Measurements from ENCODE around the gene MTF1. TPM values are rescaled to one million over a fixed set of nuclear protein-coding genes. Genes with fewer than 3 reads are reported as not detected.
A peak's percentile ranks its signal among the peaks of the same experiment; 100 is the strongest.

MTF1 gene
- total RNA-seq, 1 experiment from 2014 or later: 22.1 TPM

DNA sequence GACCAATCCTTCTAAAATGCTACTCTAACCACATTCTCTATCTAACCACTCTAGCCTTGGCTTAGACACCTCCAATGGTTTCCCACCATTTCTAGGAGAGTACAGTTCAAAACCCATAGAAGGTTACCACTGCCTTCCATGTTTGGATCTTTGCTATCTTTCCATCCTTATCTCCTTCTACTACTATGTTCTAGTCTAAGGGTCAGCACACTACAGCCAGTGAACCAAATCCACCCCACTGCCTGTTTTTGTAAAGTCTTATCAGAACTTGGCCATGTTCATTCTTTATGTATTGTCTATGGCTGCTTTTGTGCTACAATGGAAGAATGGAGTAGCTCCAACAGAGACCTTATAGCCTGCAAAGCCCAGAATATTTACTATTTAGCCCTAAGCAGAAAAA is 6.2 kb downstream of the MTF1 start:
- H4K20me1 ChIP-seq (ENCODE audit: insufficient read depth): 0 out of 2 replicates have a peak, but pooled peaks cover 3% of the 10 kb centered on the region
- no peaks in the 10 kb centered on the region for H3K27me3 ChIP-seq (ENCODE audit: insufficient read depth, low read depth)
- H3K9me3 ChIP-seq (ENCODE audit: insufficient read depth, low read depth): no peaks in the 10 kb centered on the region
- no peak overlapping the region for H3K4me3 ChIP-seq
- 0 out of 2 replicates have a peak overlapping the region, but pooled peaks have one; percentile 4 for H3K4me2 ChIP-seq
- no peak for DNase-seq
- H3K36me3 ChIP-seq (ENCODE audit: low read depth): peaks cover 27% of the 10 kb centered on the region
- peaks cover 33% of the 10 kb centered on the region for H3F3A ChIP-seq (ENCODE audit: insufficient read depth, low read depth)
- H3K79me2 ChIP-seq (ENCODE audit: low read depth): peaks cover 88% of the 10 kb centered on the region
- TF ChIP-seq CTCF (conservative IDR thresholded peaks at IDR 0.05) (no peak), EZH2 (IDR thresholded peaks at IDR 0.05; ENCODE audit: low read depth) (no peak)
- H3K27ac ChIP-seq: no peak overlapping the region
- ChIA-PET POLR2A (ENCODE audit: unreplicated experiment) (no interaction called here), CTCF (no interaction called here)
- H2AFZ ChIP-seq: no peak overlapping the region
- H3K9me2 ChIP-seq (ENCODE audit: insufficient read depth): no peaks in the 10 kb centered on the region
- BruUV-seq (replicated peaks): no TSS peak
- intact Hi-C loops (cut with micrococcal nuclease; ENCODE audit: unreplicated experiment): loop anchor here (10.0 kb wide), 1 partner anchor 378 kb away; the partner anchor contains the start of gene ZC3H12A
- peaks cover 53% of the 10 kb centered on the region for H3K4me1 ChIP-seq (replicated peaks; ENCODE audit: insufficient read depth)

GRCh38 chr1:37851782-37852210 is 7.6 kb downstream of the MTF1 start:
- Histone ChIP-seq H3K4me3 (0 out of 2 replicates have a peak overlapping the region, but pooled peaks have one; percentile 44), H3K4me2 (peak overlapping the region; percentile 96), H3K9me3 (ENCODE audit: insufficient read depth, low read depth) (no peaks in the 10 kb centered on the region), H3K36me3 (ENCODE audit: low read depth) (peaks cover 20% of the 10 kb centered on the region), H3K79me2 (ENCODE audit: low read depth) (peaks cover 88% of the 10 kb centered on the region), H4K20me1 (ENCODE audit: insufficient read depth) (no peaks in the 10 kb centered on the region), H3K27me3 (ENCODE audit: insufficient read depth, low read depth) (no peaks in the 10 kb centered on the region), H3K4me1 (replicated peaks; ENCODE audit: insufficient read depth) (peaks cover 46% of the 10 kb centered on the region), H3K9me2 (ENCODE audit: insufficient read depth) (no peaks in the 10 kb centered on the region), H3F3A (ENCODE audit: insufficient read depth, low read depth) (peaks cover 33% of the 10 kb centered on the region), H3K27ac (peak overlapping the region; percentile 97), H2AFZ (no peak overlapping the region)
- TF ChIP-seq EZH2 (IDR thresholded peaks at IDR 0.05; ENCODE audit: low read depth) (no peak), CTCF (conservative IDR thresholded peaks at IDR 0.05) (no peak)
- ChIA-PET CTCF (interaction anchor here (1.7 kb wide), 1 partner anchor 8 kb away, joined by 8 read pairs; the partner anchor contains the start of gene MTF1), POLR2A (ENCODE audit: unreplicated experiment) (no interaction called here)
- no TSS peak for BruUV-seq (replicated peaks)
- DNase-seq: no peak
- intact Hi-C loops (cut with micrococcal nuclease; ENCODE audit: unreplicated experiment): loop anchor here (10.0 kb wide), 1 partner anchor 377 kb away; the partner anchor contains the start of gene ZC3H12A

GRCh38 chr1:37851262-37851661 is 8.1 kb downstream of the MTF1 start:
- Histone ChIP-seq H3K4me3 (peak overlapping the region; percentile 44; the same call in 1 of the 2 replicates), H3K9me2 (ENCODE audit: insufficient read depth) (no peaks in the 10 kb centered on the region), H3K27ac (peak overlapping the region; percentile 97), H2AFZ (no peak overlapping the region), H3K36me3 (ENCODE audit: low read depth) (peaks cover 16% of the 10 kb centered on the region), H3F3A (ENCODE audit: insufficient read depth, low read depth) (peaks cover 33% of the 10 kb centered on the region), H3K27me3 (ENCODE audit: insufficient read depth, low read depth) (no peaks in the 10 kb centered on the region), H3K4me1 (replicated peaks; ENCODE audit: insufficient read depth) (peaks cover 49% of the 10 kb centered on the region), H4K20me1 (ENCODE audit: insufficient read depth) (no peaks in the 10 kb centered on the region), H3K9me3 (ENCODE audit: insufficient read depth, low read depth) (no peaks in the 10 kb centered on the region), H3K4me2 (peak overlapping the region; percentile 96), H3K79me2 (ENCODE audit: low read depth) (peaks cover 87% of the 10 kb centered on the region)
- POLR2A ChIA-PET (ENCODE audit: unreplicated experiment): interaction anchor here (0.7 to 0.9 kb wide), 2 partner anchors 8 to 28 kb away, joined by 4 to 6 read pairs; partner anchors contain the start of gene MTF1
- no peak for TF ChIP-seq EZH2 (IDR thresholded peaks at IDR 0.05; ENCODE audit: low read depth)
- no peak for TF ChIP-seq CTCF (conservative IDR thresholded peaks at IDR 0.05)
- CTCF ChIA-PET: interaction anchor here (1.7 kb wide), 1 partner anchor 8 kb away, joined by 8 read pairs; the partner anchor contains the start of gene MTF1
- intact Hi-C loops (cut with micrococcal nuclease; ENCODE audit: unreplicated experiment): loop anchor here (10.0 kb wide), 1 partner anchor 376 kb away; the partner anchor contains the start of gene ZC3H12A
- no peak for DNase-seq
- no TSS peak for BruUV-seq (replicated peaks)

Measured in PC-9 (cell line).